H1 (cell line): ENCODE results near the gene FAM234A. TPM values are rescaled to one million over a fixed set of nuclear protein-coding genes. Genes with fewer than 3 reads are reported as not detected.

ENCODE experiments used
- ATF2 ChIP-seq: IDR thresholded peaks from 2 replicates; pipeline ENCODE4 v1.6.1; 2012; ENCODE audit warnings: low read length, inconsistent platforms
- ATF3 ChIP-seq: IDR thresholded peaks from 2 replicates; pipeline ENCODE4 v1.6.1; 2011; ENCODE audit warnings: low read depth, mild to moderate bottlenecking, low read length; ENCODE audit not compliant: insufficient read depth
- polyA plus RNA-seq, 7 experiments: library from polyadenylated mRNA; depleted of rRNA in 3 of 7; stranded (reverse) in 5 of 7; unstranded in 2 of 7; fragments of >200 nt in 5 of 7; fragments of 200-250 nt in 2 of 7; gene quantifications; 1 replicate in 5 of 7; 2 replicates in 1 of 7; 4 replicates in 1 of 7; pipeline versions ENCODE4 v1.2.1 to v1.2.3, GENCODE V29; 2011 to 2013; ENCODE audit warnings: missing spikeins in 2 of 7, mixed read lengths in 2 of 7
- total RNA-seq: library from RNA; stranded (reverse); fragmentation: NEBNext Ultra II Directional; extraction: Animal tissue kit (Norgen Biotek cat#: 25700); gene quantifications from 2 replicates; pipeline ENCODE4 v1.2.1, GENCODE V29; 2021

FAM234A gene
- total and polyA plus RNA-seq, 2 of the 8 experiments (the other 6 are each of a cell fraction or from before 2014, with no cell fraction given): 80.6 to 104 TPM

GRCh38 chr16:275786-276232, 41.2 kb downstream of the FAM234A start, which contains the start of gene RGS11 (continued):
- no peak for TF ChIP-seq ATF3
- TF ChIP-seq ATF2: no peak
